GOT3 (cell line): Measurements from ENCODE around the gene ELP6.
A peak's percentile ranks its signal among the peaks of the same experiment; 100 is the strongest.
"Not testable (repeated sequence)": the region's sequence is repeated elsewhere in the genome, so short reads cannot be mapped to it uniquely, and the experiment has no call there.

Experiments
- DNase-seq: peaks from one replicate; lab custom pipeline; 2025; ENCODE audit warnings: mixed read lengths; lab: John Stamatoyannopoulos, UW

The ELP6 gene

GRCh38 chr3:47512416-47513124 lies 942 bp downstream of the ELP6 start:
- no peak for DNase-seq

GRCh38 chr3:47505267-47505666 lies 8.2 kb downstream of the ELP6 start:
- DNase-seq, result not testable (repeated sequence)

GRCh38 chr3:47504113-47504512 lies 9.4 kb downstream of the ELP6 start:
- no peak for DNase-seq

- no peak for DNase-seq
Observed at GRCh38 chr3:47503033-47503432, 10.5 kb downstream of the ELP6 start.

DNA sequence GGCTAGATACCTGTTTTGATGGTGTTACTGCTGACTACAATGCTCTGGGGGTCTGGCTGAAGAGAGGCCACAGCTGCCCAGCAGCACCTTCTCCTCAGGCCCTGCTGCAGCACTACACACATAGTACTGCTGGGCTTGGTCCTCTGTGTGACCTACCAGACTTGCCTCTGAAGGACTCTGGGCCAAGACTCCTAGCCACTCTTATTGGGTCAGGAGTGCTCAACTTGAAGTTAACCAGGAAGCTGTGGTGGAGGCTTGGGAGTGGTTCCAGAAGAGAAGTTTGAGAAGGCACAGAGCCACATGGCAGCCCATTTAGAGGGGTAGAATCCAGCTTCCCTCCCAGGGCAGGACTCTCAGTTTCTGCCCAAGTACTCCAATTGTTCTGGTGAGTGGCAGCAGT lies 16.6 kb downstream of the ELP6 start:
- no peak for DNase-seq

- no peak for DNase-seq
Observed at GRCh38 chr3:47495886-47496285, 17.6 kb downstream of the ELP6 start.

- no peak for DNase-seq
Observed at GRCh38 chr3:47495111-47495510, 18.4 kb downstream of the ELP6 start.

GRCh38 chr3:47491777-47492176 lies 21.7 kb downstream of the ELP6 start:
- DNase-seq, result no peak

GRCh38 chr3:47491186-47491585 lies 22.3 kb downstream of the ELP6 start:
- DNase-seq, result no peak

- DNase-seq, result no peak
Observed at GRCh38 chr3:47487265-47487664, 26.2 kb downstream of the ELP6 start.

DNA sequence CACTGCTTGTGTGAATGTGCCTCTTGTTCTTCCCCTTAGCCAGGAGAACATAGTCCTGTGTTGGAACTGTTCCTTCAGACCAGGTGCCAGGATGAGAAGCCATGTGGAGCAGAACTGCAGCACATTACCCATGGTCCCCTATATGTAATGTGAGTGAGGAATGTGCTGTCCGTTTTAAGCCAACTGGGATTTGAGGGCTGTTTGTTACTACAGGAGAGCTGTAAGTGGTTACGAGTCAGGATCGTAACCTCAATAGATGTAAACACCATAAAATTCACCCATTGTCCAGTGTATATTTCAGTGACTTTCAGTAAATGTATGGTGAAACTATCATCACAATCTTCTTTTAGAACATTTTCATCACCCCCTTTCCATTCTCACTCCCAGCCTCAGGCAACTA lies 27.7 kb downstream of the ELP6 start:
- DNase-seq, result no peak

GRCh38 chr3:47482366-47482765 lies 31.1 kb downstream of the ELP6 start:
- DNase-seq, result no peak

DNA sequence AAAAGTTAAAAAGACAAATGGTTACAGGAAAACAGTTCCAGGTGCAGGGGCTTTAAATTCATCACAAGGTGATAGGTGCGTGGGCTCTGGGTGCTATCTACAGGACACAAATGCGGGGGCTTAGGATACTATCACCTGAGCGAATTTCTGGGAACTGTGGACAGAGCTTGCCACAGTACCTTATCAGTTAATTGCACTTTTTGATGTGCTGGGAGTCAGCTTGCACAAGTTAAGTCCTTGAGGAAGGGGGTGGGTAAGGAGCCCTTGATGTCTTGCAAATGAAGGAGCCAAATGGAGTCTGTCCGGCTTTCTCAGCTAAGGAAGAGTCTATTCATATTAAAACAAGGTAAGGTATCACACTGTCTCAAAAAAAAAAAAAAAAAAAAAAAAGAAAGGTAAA lies 31.7 kb downstream of the ELP6 start:
- not testable (repeated sequence) for DNase-seq

- not testable (repeated sequence) for DNase-seq
Observed at GRCh38 chr3:47480267-47480666, 33.2 kb downstream of the ELP6 start.

GRCh38 chr3:47479826-47480160 lies 33.7 kb downstream of the ELP6 start:
- DNase-seq, result no peak

- no peak for DNase-seq
Observed at GRCh38 chr3:47478022-47478421, 35.5 kb downstream of the ELP6 start.

DNA sequence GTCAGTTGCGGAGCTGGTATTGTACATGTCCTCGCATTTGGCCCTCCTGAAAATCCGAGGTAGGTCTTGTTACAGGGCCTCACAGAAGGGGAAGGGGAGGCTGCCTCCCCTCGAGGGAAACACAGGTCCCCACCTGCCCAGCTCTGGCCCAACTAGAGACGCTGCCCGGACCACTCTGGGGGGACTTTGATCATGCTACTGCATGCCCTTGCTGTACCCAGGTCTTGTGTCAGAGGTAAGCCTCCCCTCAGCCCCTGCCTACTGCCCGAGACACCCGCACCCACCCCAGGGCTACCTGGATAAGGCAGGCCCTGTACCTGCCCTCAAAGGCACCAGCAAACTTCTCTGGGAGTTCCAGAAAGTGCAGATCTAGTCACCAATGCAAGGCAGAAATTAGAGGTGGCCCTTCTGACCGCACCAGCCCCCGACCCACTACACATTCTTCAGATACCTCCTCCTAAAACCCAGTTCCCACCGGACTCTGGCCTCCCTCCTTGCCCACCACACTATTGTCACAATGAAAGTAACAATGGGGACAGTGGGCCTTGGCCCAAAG lies 36.8 kb downstream of the ELP6 start:
- no peak for DNase-seq

- no peak for DNase-seq
Observed at GRCh38 chr3:47476330-47476626, 37.2 kb downstream of the ELP6 start.

DNA sequence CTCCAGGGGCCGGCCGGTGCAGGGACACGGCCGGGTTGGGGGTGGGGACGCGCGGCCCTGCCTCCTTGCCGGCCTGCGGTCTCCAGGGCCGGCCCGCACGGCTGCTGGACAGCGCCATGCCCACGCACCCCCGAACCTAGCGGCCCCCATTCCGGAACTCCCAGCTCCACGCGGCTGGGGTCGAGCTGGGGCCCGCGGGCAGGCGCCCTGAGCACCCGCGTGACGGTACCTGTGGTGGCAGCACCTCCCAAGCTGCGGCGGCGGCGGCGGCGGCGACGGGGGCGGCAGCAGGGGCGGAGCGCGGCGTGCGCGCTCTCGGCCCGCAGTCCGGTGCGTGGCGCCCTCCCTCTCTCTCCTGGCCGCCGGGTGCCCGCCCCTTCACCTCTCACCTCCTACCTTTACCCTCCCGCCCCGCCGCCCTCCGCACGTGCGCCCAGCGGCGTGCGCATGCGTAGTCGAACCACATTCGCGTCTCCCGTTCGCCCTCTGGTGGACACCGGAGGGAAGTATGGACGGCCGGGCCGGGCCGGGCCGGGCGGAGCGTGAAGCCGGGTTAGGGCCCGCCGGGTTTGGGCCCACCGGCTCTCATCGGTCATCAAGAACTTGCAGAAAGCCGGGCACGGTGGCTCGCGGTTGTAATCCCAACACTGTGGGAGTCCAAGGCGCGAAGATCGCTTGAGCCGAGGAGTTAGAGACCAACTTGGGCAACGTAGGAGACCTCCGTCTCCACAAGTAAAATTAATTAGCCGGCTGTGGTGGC lies 37.8 kb downstream of the ELP6 start, which contains the start of gene SCAP:
SCAP (minus strand) TSS at position 372 of the 760 bp plus-strand sequence. CDS start 32,948 bp downstream, outside the sequence.
- peak; percentile 84 for DNase-seq

GRCh38 chr3:47475029-47475569 lies 38.4 kb downstream of the ELP6 start:
- DNase-seq, result no peak

DNA sequence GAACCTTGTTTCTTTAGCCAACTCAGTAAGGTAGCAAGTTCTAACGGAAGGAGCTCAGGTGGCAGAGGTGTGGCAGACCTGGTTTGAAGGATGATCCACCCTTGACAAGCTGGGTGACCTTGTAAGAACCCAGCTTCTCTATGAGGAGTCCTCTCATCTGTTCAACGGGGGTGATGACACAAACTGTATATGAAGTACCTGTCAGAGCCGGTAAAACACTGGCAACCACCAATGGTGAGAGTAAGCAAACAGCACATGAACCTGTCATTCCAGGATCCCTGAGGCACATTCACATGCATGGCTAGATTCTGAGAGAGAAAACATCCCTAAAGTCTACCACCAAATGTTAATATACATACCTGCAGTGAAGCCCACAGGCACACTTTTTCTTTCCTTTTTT lies 40.1 kb downstream of the ELP6 start:
- no peak for DNase-seq

GRCh38 chr3:47469616-47470015 lies 43.9 kb downstream of the ELP6 start:
- no peak for DNase-seq

DNA sequence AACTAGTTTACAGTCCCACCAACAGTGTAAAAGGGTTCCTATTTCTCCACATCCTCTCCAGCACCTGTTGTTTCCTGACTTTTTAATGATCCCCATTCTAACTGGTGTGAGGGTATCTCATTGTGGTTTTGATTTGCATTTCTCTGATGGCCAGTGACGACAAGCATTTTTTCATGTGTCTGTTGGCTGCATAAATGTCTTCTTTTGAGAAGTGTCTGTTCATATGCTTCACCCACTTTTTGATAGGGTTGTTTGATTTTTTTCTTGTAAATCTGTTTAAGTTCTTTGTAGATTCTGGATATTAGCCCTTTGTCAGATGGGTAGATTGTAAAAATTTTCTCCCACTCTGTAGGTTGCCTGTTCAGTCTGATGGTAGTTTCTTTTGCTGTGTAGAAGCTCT lies 45.2 kb downstream of the ELP6 start:
- DNase-seq, result not testable (repeated sequence)
